GM19240 (cell line): ENCODE results near the gene MYH6.
A peak's percentile ranks its signal among the peaks of the same experiment; 100 is the strongest.

Experiments used
- DNase-seq: peaks from one replicate; pipeline ENCODE4 v3.0.0; 2011; ENCODE audit warnings: low spot score; ENCODE audit not compliant: insufficient read length

The MYH6 gene

DNA sequence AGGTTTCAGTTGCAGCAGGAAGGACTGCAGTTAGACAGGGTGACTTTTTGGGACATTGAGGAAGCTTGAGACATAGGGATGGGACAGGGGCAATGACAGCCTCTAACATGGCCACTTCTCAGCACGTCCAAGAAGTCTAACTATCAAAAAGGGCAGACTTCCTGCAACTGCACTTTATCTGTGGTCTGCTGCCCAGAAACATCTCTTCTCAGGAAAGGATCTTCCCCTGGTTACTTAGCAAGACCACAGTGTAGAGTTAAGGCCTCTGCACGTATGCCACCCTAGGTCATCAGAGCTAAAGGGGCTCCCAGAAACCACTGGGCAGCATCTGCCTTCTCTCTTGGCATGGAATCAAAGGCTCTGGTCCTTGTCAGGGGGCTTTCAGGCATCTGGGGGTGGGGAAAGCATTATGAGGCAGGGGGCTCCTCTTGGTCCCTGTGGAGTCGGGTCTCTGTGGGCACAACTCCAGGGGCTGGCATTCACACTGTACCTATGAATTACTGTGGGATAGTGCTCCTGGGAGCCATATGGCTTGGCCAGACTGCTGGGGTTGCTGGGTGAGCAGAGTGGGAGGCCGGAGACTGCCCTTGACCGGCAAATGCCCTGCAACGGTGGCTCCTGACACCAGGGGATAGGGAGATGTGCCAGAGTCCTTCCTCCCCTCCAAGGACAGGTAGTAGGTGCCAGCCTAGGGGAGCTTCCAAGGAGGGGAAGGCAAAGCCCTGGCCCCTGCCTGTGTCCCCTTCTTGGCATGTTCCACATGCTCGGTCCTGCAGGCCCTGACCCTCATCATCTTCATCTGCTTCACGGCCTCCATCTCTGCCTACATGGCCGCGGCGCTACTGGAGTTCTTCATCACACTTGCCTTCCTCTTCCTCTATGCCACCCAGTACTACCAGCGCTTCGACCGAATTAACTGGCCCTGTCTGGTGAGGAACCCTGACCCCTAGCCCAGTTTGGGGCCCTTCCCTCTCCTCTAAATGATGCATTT is 30.2 kb downstream of the MYH6 start:
- DNase-seq, result no peak

DNA sequence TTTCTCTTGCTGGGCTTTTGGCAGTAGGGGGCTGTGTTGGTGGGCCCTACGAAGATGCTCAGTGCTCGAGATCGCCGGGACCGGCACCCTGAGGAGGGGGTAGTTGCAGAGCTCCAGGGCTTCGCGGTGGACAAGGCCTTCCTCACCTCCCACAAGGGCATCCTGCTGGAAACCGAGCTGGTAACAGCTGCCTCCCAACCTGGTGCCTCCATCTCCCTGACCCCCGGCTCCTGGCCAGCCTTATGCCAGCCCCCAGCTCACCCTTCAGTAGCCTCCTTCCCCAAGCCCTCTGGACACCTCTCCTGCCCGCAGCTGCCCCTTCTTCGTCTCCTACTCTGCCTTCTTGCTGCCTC is 30.9 kb downstream of the MYH6 start:
- no peak for DNase-seq

- no peak for DNase-seq
Observed at GRCh38 chr14:23376482-23377197, 31.4 kb downstream of the MYH6 start, which contains the start of gene CMTM5. Gene CMTM5 (plus strand): TSS chr14:23377046. CDS start chr14:23377252, 206 bp downstream.

- no peak for DNase-seq
Observed at GRCh38 chr14:23375527-23376251, 32.4 kb downstream of the MYH6 start.

GRCh38 chr14:23373041-23373440 is 35.0 kb downstream of the MYH6 start:
- DNase-seq, result no peak

DNA sequence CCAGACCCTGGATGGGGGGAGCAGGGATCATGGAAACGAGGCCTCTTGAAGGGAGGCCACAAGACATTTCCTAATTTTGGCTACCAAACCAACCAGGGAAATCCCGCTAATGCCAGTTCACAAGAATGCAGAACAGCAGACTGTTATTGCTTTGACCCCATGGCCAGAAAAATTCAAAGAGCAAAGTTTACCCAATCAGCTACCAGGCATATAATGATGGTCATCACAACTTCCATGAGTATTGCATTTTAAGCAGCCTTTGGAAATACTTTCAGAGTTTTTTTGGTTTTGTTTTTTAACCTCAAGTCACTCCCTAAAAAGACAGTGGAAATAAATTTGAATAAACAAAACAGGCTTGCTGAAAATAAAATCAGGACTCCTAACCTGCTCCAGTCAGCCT is 35.6 kb downstream of the MYH6 start, which contains the start of gene IL25:
IL25 (plus strand) TSS at position 301 of the 400 bp plus-strand sequence.
- DNase-seq, result no peak

GRCh38 chr14:23371865-23372264 is 36.2 kb downstream of the MYH6 start:
- no peak for DNase-seq

- DNase-seq, result no peak
Observed at GRCh38 chr14:23370221-23370620, 37.9 kb downstream of the MYH6 start.

GRCh38 chr14:23366426-23366921 is 41.6 kb downstream of the MYH6 start:
- no peak for DNase-seq

DNA sequence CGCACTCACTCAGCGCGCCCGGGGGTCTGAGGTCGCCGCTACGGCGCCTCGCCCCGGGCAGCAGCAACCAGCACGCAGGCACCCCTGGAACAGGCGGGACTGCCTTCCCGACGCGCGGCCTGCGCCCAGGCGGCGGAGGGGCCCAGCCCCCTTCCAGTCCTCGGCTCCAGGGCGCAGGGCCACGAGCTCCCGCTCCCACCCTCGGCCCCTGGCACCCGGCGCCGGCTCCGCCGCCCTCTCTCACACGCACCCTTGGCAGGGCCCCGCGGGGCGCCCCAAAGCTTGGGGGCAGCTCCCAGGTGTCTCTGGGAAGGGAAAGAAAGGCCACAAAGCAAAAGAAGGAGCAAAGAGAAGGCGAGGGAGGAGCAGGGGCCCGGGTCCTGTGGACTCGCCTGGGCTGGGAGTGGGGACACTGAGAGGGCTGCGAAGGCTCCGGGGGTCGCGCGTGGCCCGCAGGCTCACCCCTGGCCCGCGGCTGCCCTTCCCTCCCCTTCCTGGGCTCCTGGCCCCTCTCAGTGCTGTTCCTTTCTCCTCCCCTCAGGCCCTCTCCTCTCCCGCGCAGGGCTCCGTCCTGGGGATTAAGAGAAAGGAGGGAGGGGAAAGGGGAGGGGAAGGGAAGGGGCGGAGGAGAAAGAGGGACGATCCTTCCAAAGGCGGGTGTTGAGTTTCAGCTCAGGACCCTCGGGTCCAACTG is 42.2 kb downstream of the MYH6 start:
- DNase-seq, result no peak

DNA sequence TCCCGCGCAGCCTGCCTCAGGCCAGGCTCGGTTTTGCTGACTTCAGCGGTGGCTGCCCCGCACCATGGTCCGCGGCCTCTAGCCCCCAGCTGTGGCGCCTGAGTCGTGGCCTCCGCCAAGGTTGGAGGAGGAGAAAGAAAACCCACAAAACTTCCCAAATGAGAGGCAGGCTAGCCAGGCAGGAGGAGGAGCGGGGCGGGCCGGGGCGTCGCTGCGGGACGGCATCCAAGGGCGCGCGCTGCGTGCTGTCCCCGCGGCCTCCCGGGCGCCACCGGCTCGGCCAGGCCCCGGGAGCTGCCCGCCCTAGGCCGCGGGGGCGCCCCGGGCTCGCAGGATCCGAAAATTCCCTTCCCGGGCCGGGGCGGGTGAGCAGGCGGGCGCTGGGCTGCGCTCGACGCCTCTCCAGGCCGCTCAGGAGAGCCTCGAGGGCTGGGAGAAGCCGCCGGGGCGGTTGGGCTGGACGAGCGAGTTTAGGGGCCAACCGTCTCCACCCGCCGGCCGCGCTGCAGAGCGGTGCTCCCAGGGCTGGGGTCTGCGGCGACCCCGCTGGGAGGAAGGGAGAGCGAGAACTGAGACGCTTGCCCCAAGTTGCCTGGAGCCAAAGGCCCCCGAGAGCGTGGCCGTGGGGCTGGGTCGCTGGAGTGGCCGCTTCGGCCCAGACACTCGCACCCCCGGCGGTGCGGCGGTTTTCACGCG is 42.9 kb downstream of the MYH6 start, which contains the start of gene EFS:
EFS (minus strand) TSS at position 137 of the 696 bp plus-strand sequence. CDS start 147 bp downstream, outside the sequence.
- no peak for DNase-seq

DNA sequence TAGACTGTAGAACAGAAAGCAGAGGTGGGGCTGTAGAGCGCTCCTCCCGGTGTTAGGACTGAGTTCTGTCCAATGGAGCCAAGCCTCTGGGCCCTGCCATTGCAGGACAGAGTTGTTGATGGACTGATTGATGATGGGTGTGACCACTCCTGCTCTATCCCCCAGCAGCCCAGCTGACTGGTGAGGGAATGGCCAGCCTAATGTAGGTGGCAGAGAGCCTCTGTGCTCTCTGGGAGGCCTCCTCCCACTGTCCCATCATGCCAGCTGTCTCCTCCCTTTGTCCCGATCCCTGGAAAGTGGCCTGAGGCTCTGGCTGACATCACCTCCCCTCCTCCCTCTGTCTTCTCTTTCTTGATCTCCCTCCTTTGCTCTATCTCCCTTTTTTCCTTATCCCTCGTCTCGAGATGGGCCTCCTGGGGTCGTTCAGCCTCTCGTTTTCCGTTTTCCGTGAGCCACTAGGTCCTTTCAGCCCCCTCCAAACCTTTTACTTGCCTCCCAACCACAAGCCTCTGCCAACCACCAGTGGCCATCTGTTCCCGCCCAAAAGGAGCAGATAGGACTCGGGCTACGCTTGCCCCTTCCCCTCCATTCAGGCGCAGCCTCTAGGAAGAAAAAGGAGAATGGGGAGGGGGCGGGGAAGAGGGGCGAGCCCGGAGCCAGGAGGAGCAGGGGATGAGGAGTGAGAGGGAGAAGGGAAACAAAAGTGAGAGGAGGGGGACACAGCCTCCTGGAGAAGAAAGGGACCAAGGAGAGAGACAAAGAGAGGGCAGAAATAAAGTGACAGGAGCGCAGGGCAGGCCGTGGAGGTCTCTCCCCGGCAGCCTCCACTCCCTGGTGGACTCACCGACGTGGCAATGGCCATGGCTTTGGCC is 43.7 kb downstream of the MYH6 start:
- DNase-seq, result no peak

DNA sequence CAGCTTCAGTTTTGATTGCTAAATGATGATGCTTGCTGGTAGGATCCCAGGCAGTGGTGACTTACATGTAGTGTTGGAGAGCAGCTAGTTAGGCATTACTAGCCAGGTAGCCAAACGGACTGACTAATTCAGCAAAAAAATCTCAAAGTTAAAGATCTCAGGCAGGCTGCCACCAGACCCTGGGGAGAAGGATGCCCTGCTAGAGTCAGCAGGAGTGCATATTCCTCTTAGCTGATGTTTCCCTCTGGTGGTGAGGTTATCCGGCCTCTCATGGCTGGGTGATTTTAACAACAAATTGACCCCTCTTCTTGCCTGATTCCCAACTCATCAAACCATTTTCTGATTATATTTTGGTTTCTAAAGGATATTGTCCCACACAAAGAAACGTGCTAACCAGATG is 45.9 kb downstream of the MYH6 start:
- no peak for DNase-seq

DNA sequence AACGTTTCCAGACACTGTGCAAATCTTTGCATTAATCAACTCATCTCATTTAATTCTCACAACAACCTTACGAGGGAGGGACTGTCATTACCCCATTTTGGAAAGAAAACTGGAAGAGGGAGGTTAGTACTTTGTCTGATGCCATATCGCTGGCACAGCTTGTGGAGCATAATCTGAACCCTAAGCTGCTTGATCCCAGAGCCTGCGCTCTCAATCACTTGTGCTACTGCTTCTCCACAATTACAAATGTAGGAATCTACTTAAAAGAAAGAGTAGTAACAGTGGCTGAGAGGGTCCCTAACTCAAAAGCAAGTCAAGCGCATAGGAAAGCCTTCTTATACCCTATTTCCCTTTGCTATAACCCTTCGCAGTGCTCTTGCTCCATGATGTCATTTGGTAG is 46.3 kb downstream of the MYH6 start:
- no peak for DNase-seq

- peak; percentile 38 for DNase-seq
Observed at GRCh38 chr14:23361320-23361719, 46.8 kb downstream of the MYH6 start.

- no peak for DNase-seq
Observed at GRCh38 chr14:23360496-23360895, 47.6 kb downstream of the MYH6 start.

- DNase-seq, result no peak
Observed at GRCh38 chr14:23359722-23360447, 48.2 kb downstream of the MYH6 start.

DNA sequence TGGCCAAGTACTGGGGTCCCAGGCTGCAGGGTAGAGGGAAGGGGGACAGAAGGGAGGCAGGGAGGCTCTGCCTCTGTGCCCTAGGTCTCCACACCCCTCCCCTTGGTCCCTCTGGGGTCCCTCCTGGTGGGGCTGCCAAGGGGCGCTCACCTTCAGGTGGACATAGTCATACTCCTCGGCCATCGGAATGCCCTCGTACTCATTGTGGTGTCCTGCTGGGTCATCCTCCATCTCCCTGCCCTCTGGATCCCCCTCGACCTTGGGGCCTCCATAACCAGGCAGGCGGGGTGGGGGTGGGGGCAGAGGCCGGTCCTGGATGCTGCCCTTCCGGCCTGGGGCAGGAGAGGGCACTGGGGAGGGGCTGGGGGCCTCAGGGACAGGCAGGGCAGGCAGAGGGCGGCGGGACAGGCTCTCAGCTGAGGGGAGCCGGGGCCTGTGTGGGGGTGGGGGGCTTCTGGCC is 48.9 kb downstream of the MYH6 start:
- no peak for DNase-seq
